B cell (primary cell): ENCODE data around the gene PRKCH.

ENCODE experiments used
- EZH2 ChIP-seq: IDR thresholded peaks from 2 replicates; pipeline ENCODE4 v1.6.1; 2012; ENCODE audit warnings: borderline replicate concordance, low read depth, mild to moderate bottlenecking, moderate library complexity, low read length; ENCODE audit not compliant: insufficient read depth, poor library complexity, severe bottlenecking
- TF ChIP-seq, protein P1 (sequence below): fragments of 200-600 bp; IDR thresholded peaks from one replicate; pipeline ENCODE4 v1.8.0; 2022; ENCODE audit warnings: antibody characterized with exemption, mild to moderate bottlenecking

DNA sequence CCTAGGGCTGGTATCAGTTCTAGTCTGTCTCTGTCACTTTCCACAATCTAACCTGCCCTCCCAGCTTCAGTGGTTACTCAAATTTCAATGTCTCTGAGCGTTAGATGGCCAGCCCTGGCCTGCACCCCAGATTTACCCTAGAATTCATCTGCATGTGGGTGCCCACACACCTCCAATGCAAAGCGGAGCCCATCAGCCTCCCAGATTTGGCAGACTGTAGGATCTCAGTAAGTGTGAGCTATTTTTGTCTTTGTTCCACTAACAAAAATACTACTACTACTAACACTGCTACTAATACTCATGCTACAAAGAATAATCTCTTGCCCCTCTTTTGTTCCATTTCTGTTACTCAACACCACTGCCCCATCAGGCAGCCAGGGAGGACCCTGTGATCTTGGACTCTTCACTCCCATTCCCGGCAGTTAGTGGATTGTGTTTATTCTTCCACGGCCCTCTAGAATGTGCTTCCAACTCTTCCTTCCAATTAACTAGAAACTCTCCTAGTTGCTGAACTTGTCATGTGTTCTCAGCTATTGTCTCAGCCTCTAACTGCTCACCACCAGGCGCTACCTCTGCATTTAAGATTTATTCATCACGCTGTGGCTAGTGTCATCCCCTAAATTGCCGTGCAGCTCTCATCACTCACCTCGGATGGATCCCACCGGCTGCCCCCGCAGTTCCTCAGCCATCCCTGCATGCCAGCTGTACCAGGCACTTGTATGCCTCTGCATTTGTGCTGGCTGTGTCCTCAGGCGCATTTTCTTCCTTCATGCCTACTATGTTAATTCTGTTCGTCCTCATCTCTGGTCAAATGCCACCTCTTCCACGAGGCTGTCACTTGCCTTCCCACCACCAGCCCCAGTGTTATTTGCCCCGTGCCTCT is 223.3 kb downstream of the PRKCH start:
- no peak for TF ChIP-seq EZH2
- TF ChIP-seq, protein P1, sequence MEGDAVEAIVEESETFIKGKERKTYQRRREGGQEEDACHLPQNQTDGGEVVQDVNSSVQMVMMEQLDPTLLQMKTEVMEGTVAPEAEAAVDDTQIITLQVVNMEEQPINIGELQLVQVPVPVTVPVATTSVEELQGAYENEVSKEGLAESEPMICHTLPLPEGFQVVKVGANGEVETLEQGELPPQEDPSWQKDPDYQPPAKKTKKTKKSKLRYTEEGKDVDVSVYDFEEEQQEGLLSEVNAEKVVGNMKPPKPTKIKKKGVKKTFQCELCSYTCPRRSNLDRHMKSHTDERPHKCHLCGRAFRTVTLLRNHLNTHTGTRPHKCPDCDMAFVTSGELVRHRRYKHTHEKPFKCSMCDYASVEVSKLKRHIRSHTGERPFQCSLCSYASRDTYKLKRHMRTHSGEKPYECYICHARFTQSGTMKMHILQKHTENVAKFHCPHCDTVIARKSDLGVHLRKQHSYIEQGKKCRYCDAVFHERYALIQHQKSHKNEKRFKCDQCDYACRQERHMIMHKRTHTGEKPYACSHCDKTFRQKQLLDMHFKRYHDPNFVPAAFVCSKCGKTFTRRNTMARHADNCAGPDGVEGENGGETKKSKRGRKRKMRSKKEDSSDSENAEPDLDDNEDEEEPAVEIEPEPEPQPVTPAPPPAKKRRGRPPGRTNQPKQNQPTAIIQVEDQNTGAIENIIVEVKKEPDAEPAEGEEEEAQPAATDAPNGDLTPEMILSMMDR: no peak
